ENCODE results near the gene TRAF1. TPM values are rescaled to one million over a fixed set of nuclear protein-coding genes. Genes with fewer than 3 reads are reported as not detected.
A peak's percentile ranks its signal among the peaks of the same experiment; 100 is the strongest.

Gene TRAF1
- total RNA-seq, 2 experiments from 2014 or later = 60.3 to 61.7 TPM

DNA sequence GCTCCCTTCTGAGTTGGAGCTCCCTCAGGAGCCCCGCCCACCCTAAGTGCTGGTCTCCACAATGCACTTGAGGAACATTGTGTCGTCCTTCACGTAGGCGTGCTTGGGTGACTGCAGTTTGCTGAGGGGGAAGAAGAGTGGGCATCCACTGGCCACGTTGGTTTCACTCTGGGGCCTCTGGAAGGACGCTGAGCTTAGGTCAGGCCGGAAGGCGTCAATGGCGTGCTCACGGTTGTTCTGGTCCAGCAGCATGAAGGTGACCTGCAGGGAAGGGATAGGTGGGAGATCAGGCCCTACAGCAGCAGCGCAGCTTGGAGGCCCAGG lies 21.7 kb downstream of the TRAF1 start:
- H3K36me3 ChIP-seq (ENCODE audit: insufficient read depth, low read length) = peaks cover 61% of the 10 kb centered on the region
- H3K4me3 Mint-ChIP-seq = no peak overlapping the region

GRCh38 chr9:120904061-120904977 lies 22.3 kb downstream of the TRAF1 start:
- Mint-ChIP-seq H3K27ac (peak overlapping the region; percentile 99), H3K36me3 (ENCODE audit: low read depth) (peaks cover 70% of the 10 kb centered on the region), H3K27me3 (no peaks in the 10 kb centered on the region), H3K9me3 (no peaks in the 10 kb centered on the region), H3K4me1 (ENCODE audit: low read depth) (peaks cover 88% of the 10 kb centered on the region), H3K4me3 (peak overlapping the region; percentile 35)
- no peaks in the 10 kb centered on the region for H3K27me3 ChIP-seq (ENCODE audit: control insufficient read depth in 1 of 2, insufficient read depth in 2 of 2, low read length in 2 of 2)
- intact Hi-C loops (cut with DNase I, micrococcal nuclease) = loop anchor here in 1 of 2 experiments (1.0 kb wide), 2 partner anchors 14 to 27 kb away; no protein-coding TSS in a partner anchor
- H3K4me3 ChIP-seq (ENCODE audit: low read length) = no peak overlapping the region
- H3K4me1 ChIP-seq (ENCODE audit: insufficient read depth, low read length) = peaks cover 80% of the 10 kb centered on the region
- peak; percentile 54 to 94 (median 70) for DNase-seq
- ATAC-seq (ENCODE audit: poor library complexity) = peak; percentile 91
- TF ChIP-seq, protein P1, sequence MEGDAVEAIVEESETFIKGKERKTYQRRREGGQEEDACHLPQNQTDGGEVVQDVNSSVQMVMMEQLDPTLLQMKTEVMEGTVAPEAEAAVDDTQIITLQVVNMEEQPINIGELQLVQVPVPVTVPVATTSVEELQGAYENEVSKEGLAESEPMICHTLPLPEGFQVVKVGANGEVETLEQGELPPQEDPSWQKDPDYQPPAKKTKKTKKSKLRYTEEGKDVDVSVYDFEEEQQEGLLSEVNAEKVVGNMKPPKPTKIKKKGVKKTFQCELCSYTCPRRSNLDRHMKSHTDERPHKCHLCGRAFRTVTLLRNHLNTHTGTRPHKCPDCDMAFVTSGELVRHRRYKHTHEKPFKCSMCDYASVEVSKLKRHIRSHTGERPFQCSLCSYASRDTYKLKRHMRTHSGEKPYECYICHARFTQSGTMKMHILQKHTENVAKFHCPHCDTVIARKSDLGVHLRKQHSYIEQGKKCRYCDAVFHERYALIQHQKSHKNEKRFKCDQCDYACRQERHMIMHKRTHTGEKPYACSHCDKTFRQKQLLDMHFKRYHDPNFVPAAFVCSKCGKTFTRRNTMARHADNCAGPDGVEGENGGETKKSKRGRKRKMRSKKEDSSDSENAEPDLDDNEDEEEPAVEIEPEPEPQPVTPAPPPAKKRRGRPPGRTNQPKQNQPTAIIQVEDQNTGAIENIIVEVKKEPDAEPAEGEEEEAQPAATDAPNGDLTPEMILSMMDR (IDR thresholded peaks at IDR 0.05) = no peak
- peaks cover 55% of the 10 kb centered on the region for H3K36me3 ChIP-seq (ENCODE audit: insufficient read depth, low read length)
- ChIA-PET CTCF (interaction anchor here (0.8 to 1.5 kb wide), 7 partner anchors 12 to 161 kb away, joined by 3 to 5 read pairs (median 3); no protein-coding TSS in a partner anchor), POLR2A (interaction anchor here (0.9 to 36.2 kb wide), 15 partner anchors 9 to 167 kb away, joined by 3 to 1343 read pairs (median 12); partner anchors contain the start of genes FBXW2, PHF19, PSMD5 and TRAF1)
- H3K27ac ChIP-seq (ENCODE audit: low read depth in 1 of 2, low read length in 2 of 2) = peak overlapping the region; percentile 92 to 93
- no peaks in the 10 kb centered on the region for H3K9me3 ChIP-seq (ENCODE audit: control insufficient read depth in 1 of 2, insufficient read depth in 1 of 2, low read length in 2 of 2)

More for the DNA sequence above, 21.7 kb downstream of the TRAF1 start:
- no peak overlapping the region for H3K4me3 ChIP-seq (ENCODE audit: low read length)
- no peaks in the 10 kb centered on the region for H3K9me3 ChIP-seq (ENCODE audit: control insufficient read depth in 1 of 2, insufficient read depth in 1 of 2, low read length in 2 of 2)
- ChIA-PET POLR2A (interaction anchor here (1.5 to 36.2 kb wide), 7 partner anchors 8 to 58 kb away, joined by 12 to 1343 read pairs (median 24); partner anchors contain the start of genes PHF19 and TRAF1), CTCF (interaction anchor here (0.8 to 1.3 kb wide), 2 partner anchors 24 to 160 kb away, joined by 3 to 5 read pairs; no protein-coding TSS in a partner anchor)
- no peaks in the 10 kb centered on the region for H3K9me3 Mint-ChIP-seq
- intact Hi-C loops (cut with DNase I, micrococcal nuclease) = loop anchor here in 1 of 2 experiments (1.0 kb wide), 2 partner anchors 15 to 26 kb away; no protein-coding TSS in a partner anchor
- TF ChIP-seq, protein P1 (IDR thresholded peaks at IDR 0.05) = no peak
- H3K27ac Mint-ChIP-seq = peak overlapping the region; percentile 99
- peaks cover 77% of the 10 kb centered on the region for H3K36me3 Mint-ChIP-seq (ENCODE audit: low read depth)
- H3K27me3 Mint-ChIP-seq = no peaks in the 10 kb centered on the region
- H3K27ac ChIP-seq (ENCODE audit: low read depth in 1 of 2, low read length in 2 of 2) = peak overlapping the region; percentile 92 to 93
- peaks cover 80% of the 10 kb centered on the region for H3K4me1 ChIP-seq (ENCODE audit: insufficient read depth, low read length)
- ATAC-seq (ENCODE audit: poor library complexity) = no peak
- H3K27me3 ChIP-seq (ENCODE audit: control insufficient read depth in 1 of 2, insufficient read depth in 2 of 2, low read length in 2 of 2) = no peaks in the 10 kb centered on the region
- peaks cover 87% of the 10 kb centered on the region for H3K4me1 Mint-ChIP-seq (ENCODE audit: low read depth)
- DNase-seq = peak in 1 of 14 experiments; percentile 28

All from CD4-positive, alpha-beta T cell (primary cell).